HL-60 (cell line): Measurements from ENCODE around the gene ACTA1.

ENCODE experiments used
- DNase-seq, 2 experiments: peaks; one replicate each; pipeline ENCODE4 v3.0.0-alpha.2; 2010 to 2020; ENCODE audit warnings: low read depth in 1 of 2, low spot score in 1 of 2
- H3K27ac ChIP-seq: fragments of 250-450 bp; sonication (Bioruptor Pico); replicated peaks from 2 replicates; pipeline ENCODE4 v1.5.1; 2020; ENCODE audit warnings: mild to moderate bottlenecking, moderate library complexity
- H3K27me3 ChIP-seq: fragments of 250-450 bp; sonication (Bioruptor Pico); 2 replicates; pipeline ENCODE4 v1.5.1; 2021; ENCODE audit warnings: mild to moderate bottlenecking, moderate library complexity; ENCODE audit not compliant: insufficient read depth, poor library complexity, severe bottlenecking
- H3K4me3 ChIP-seq: replicated peaks from 2 replicates; pipeline ENCODE4 v1.5.1; 2011; ENCODE audit warnings: mild to moderate bottlenecking, control low read depth, low read length; ENCODE audit not compliant: insufficient read depth
- CTCF ChIP-seq: IDR thresholded peaks from one replicate; pipeline ENCODE4 v1.5.1; 2011; ENCODE audit warnings: low read length, control low read depth, inconsistent platforms; ENCODE audit not compliant: insufficient read depth
- GABPA ChIP-seq: IDR thresholded peaks from 2 replicates; pipeline ENCODE4 v1.6.1; 2012; ENCODE audit warnings: low read depth
- POLR2AphosphoS5 ChIP-seq: IDR thresholded peaks from 2 replicates; pipeline ENCODE4 v1.6.1; 2012; ENCODE audit warnings: low read depth
- REST ChIP-seq: IDR thresholded peaks from 2 replicates; pipeline ENCODE4 v1.6.1; 2012; ENCODE audit warnings: low read depth; ENCODE audit not compliant: insufficient replicate concordance
- SPI1 ChIP-seq: IDR thresholded peaks from 2 replicates; pipeline ENCODE4 v1.6.1; 2012; ENCODE audit warnings: low read depth, mild to moderate bottlenecking, borderline replicate concordance

Gene ACTA1

DNA sequence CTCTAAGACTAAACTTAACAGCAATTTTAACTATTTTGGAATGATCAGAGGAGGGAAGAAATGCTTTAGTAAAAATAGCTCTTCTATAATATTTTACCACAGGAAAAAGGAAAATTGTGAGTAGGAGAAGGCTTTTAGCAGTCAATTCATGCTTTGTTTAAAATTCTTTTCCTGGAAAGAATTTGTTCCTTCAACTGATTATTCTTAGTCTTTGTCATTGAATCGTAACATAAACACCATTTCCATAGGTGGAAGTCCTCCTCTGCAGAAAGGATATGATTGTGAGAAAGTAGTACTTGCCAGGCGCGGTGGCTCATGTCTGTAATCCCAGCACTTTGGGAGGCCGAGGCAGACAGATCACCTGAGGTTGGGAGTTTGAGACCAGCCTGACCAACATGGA, 11.9 kb upstream of the ACTA1 start:
- H3K27ac ChIP-seq: no peak overlapping the region
- H3K27me3 ChIP-seq: no peaks in the 10 kb centered on the region
- TF ChIP-seq GABPA (no peak), POLR2AphosphoS5 (no peak), REST (no peak), CTCF (no peak), SPI1 (no peak)
- DNase-seq: no peak
- H3K4me3 ChIP-seq: no peak overlapping the region

DNA sequence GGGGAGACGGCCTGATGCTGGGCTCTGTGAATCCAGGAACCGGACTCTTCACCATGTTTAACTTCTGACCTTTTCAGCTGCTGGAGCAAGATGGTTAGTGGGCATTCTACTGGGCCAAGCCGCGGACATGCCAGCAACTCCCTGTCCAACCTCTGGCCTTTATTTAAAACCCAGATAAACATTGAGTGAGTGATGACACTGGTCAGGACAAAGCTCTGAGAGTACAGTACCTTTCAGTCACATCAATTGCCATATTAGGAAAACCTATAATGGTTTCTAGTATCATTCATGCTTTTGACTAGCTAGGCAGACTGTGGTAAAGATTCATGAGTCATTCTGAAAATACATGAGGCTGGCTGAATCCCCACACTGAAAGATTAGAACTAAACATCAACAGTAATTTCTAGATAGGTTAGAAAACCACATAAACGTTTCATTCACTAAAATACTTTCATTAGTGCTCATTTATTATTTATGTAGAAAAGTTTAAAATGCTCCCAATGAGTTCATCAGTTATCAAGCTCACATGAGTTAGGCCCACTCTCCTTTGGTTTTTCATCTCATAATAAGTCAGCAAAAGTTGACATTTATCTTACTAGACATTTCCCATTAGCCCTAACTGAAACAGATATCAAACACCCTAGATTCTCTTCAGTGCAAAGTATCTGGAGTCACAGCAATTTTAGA, 7.1 kb upstream of the ACTA1 start:
- TF ChIP-seq SPI1 (no peak), GABPA (no peak), CTCF (no peak), REST (no peak), POLR2AphosphoS5 (no peak)
- Histone ChIP-seq H3K27ac (no peak overlapping the region), H3K27me3 (no peaks in the 10 kb centered on the region), H3K4me3 (no peak overlapping the region)
- no peak for DNase-seq

DNA sequence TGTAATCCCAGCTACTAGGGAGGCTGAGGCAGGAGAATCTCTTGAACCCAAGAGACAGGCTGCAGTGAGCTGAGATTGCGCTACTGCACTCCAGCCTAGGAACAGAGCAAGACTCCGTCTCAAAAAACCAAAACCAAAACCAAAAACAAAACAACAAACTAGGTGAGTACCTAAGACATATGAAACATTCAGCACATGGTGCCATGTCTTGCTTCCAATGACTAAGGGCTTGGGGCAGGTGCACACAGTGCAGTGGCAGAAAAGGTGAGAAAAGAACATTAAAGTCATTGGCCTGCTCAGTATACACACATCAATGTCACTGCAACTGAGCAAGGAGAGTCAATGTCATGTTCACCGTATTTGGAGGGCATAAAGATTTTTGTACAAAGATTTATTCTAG, 4.1 kb upstream of the ACTA1 start:
- Histone ChIP-seq H3K27me3 (peaks cover 19% of the 10 kb centered on the region), H3K27ac (no peak overlapping the region), H3K4me3 (no peak overlapping the region)
- no peak for DNase-seq
- no peak for TF ChIP-seq POLR2AphosphoS5
- TF ChIP-seq REST: no peak
- TF ChIP-seq GABPA: no peak
- TF ChIP-seq CTCF: no peak
- no peak for TF ChIP-seq SPI1
